GM19328 (cell line): ENCODE measurements around the gene ARID5B.

ENCODE experiments used
- ATAC-seq: cut with Tn5 transposase; IDR thresholded peaks from one replicate; pipeline ENCODE4 v1.9.1; 2021; ENCODE audit warnings: mild to moderate bottlenecking, moderate library complexity; ENCODE audit not compliant: unreplicated experiment

ARID5B gene

GRCh38 chr10:61887772-61888171, 13.7 kb upstream of the ARID5B start:
- no peak for ATAC-seq

DNA sequence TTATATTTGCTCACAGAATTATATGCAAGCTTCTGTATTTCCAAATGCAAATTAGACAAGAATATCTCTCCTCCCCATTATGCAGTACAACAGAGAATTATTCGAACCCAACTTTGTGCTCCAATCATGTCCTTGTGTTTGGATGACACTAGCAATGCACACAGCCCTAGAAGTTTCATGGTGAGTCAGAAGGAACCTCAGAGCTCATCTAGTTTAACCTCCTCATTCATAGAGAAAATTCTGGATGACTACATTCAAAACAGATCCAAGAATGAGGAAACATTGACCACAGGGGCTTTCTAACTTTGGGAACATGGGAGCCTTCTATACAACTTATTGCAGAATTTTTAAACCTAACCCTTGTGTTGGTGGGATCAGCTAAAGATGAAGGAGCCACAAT, 12.8 kb upstream of the ARID5B start:
- no peak for ATAC-seq

- no peak for ATAC-seq
Measured at GRCh38 chr10:61890430-61890829, 11.1 kb upstream of the ARID5B start.

DNA sequence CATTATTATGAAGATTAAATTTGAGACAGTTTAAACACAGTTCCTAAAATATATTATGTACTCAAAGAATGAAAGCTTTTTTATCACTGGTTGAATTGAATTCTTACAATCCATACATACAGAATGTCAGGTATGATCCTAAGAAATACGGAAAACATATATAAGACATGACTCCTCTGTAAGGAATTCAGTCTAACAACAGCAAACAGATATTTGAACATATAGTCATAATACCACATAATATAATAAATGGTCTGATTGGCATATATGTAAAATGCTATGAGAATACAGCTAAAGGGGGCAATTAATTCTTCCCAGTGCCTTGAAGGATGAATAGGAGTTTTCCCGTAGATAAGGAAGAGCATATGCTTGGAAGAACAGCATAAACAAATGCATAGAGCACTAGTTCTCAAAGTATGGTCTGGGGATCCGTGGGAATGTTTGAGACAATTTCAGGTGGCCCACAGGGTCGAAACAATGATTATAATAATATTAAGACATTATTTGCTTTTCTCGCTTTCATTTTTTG, 10.6 kb upstream of the ARID5B start:
- no peak for ATAC-seq

GRCh38 chr10:61891906-61892585, 9.5 kb upstream of the ARID5B start:
- no peak for ATAC-seq

DNA sequence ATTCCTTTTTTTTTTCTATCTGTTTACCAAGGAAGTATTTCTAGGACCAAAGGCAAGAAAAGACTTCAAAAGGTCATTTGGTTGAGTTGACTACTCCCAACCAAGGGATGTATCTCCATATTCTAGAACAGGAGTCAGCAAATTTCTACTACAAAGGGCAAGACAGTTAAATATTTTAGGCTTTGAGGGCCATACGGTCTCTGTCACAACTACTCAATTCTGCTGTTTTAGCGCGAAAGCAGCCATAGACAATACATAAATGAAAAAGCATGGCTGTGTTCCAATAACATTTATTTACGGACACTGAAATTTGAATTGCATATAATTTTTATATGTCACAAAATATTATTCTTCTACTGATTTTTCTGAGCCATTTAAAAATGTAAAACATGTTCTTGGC, 8.5 kb upstream of the ARID5B start:
- ATAC-seq, result no peak

GRCh38 chr10:61894133-61894532, 7.4 kb upstream of the ARID5B start:
- ATAC-seq, result no peak

GRCh38 chr10:61895898-61896600, 5.5 kb upstream of the ARID5B start:
- ATAC-seq, result no peak

DNA sequence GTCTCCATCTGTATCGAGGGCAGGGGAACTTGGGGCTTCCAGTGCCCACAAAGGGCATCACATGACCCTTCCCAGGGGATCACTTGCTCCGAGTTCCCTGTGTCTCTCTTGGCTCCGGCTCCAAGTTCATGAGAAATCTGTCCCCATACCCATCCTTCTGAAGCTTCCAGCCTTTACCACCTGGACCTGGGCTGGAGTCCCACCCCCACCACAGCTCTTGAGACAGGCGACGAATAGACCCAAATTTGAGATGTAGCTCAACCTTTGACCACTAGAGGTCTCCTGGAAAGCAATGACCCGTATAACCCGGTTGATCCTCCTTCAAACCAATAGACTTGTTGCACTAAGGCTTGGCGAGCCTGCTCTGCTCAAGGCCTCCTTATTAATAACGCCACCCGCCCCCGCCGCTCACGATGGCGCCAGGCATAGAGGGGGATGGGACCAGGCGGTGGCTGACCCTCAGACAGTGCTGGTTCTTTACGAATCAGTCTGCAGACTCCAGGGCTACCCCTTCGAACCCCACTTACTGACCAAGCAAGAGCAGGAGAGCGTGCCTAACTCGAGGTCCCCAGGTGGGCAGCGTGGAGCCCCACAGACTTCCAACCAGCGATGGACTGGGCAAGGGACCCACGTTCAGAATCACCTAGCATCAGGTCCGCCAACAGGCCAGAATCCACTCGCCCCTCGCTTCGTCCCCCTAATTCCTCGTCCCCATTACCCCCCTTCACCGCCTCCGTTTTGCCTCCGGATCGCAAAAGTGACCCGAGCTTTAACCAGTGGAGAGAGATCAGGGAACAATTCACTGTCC, 4.4 kb upstream of the ARID5B start:
- ATAC-seq, result peak; percentile 64

DNA sequence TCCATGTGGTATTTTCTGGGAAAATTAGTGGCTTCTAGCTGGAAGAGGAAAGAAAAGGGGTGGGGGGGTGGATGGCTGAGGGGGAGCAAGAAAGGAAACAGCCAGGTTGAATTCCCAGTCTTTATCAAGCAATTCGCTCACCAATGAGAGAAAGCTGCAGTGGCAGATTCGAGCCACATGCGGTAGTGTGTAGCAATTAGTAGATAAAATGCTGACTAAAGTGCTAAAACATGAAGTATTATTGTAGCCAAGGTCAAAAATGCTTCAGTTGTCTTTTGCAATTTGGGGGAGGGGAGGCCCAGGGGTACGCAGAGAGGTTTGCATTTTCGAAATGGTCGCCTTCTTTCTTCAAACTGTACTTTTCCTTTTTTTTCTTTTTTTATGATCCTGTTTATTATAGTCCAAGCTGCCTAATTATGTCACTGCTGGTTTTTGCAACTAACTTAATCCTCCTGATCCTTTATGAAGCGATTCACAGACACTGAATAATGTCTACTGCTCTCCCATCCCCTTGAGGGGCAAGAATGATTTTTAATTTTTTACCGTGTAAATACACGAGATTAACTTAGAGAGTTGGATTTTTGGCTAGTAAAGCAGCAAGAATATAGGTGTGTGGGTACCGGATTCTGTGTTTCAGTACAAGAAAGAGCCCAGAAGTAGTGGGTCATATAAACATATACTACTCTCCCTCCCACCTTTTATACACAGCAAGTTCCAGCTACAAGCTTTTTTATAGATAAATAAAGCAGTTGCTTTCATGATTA, 3.6 kb upstream of the ARID5B start:
- ATAC-seq, result no peak

- no peak for ATAC-seq
Measured at GRCh38 chr10:61898435-61898778, 3.1 kb upstream of the ARID5B start.

DNA sequence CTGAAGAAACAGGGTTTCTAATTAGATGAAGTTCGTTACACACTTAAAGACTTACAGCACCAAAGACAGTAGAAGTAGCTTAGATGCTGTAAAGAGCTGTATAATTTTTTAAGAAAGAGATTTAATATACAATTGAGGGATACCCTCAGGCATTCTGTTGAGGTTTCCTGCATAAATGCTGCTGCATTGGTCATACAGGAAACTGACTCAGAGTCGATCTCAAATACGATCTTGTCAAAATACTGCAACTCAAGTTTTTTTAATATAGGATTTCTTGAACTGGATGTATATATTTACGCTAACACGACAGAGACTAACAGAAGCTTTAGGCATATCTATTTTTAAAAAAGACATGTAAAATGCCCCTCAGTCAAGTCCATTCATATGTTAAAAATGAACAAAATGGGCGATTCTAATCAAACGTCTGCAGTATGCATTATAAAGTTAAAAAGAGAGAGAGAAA, 2.4 kb upstream of the ARID5B start:
- no peak for ATAC-seq

DNA sequence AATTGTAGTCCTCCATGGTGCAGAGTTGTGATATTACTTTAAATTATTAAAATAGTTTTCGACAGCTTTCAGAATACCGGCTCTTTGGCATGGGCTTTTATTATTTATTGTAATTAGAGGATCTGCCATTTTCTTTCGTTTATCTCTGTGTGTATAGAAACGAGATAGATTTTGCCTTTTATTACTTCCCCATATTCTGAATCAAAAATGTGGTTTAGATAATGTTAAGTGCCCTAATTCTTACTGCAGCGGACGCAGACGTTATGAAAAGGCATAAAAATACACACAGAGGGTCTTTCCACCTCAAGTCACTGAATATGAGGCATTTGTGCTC, 1.9 kb upstream of the ARID5B start:
- ATAC-seq, result no peak

GRCh38 chr10:61899997-61900828, 1.3 kb upstream of the ARID5B start:
- peak; percentile 37 for ATAC-seq

- no peak for ATAC-seq
Measured at GRCh38 chr10:61901829-61902444, 438 bp downstream of the ARID5B start.

DNA sequence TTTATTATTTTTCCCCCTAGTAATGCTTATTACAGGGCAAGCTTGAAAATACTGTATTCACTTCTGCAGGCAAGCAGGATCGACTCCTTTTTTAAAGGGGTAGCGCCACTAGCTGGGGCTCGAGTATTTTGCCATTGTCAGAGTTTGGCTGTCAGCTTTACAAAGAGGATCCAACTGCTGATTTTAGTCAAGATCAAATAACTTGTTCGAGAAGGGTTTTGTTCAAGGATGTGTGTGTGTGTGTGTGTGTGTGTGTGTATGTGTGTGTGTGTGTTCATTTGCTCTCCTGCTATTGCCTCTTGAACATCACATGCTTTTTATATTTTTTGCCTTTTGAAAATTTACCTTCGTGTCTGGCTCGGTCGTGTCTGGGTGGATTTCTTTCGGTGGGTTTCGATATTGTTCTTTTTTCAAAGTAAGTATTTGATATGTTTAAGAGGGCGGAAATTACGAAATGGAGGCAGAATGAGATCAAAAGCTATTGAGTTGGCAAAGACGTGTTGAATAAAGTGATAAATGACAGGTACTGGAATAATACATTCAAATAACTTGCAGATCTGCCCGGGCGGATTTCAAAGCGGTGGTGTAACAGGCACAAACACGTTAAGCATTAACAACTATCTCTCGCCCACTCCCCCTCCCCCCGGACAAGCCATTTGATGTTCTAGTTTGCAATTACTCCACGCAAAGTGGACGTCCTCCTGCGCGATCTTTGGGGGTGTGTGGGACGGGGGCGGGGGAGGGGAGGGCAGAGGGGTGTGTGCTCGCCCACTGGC, 1.1 kb downstream of the ARID5B start:
- ATAC-seq, result no peak

- ATAC-seq, result peak; percentile 46
Measured at GRCh38 chr10:61903221-61903927, 1.9 kb downstream of the ARID5B start.

GRCh38 chr10:61903928-61904344, 2.4 kb downstream of the ARID5B start:
- no peak for ATAC-seq
